ENCODE results near the gene DYSF.

GRCh38 chr2:71710367-71711132, 257.2 kb downstream of the DYSF start:
- TF ChIP-seq CTCF (IDR thresholded peaks at IDR 0.05), result no peak
- TF ChIP-seq POLR2A (IDR thresholded peaks at IDR 0.05), result no peak

Data from esophagus squamous epithelium (tissue), 4 donors.